DOHH2 (cell line): ENCODE data around the gene CFAP53.

Source experiments
- H3F3A ChIP-seq: fragments of 200-600 bp; sonication (generic), shearing (Covaris generic); 2 replicates; pipeline ENCODE4 v1.6.0; 2016; ENCODE audit warnings: antibody characterized with exemption, mild to moderate bottlenecking; ENCODE audit not compliant: control insufficient read depth, insufficient read depth
- H3K27ac ChIP-seq: fragments of 200-600 bp; sonication (generic); 2 replicates; pipeline ENCODE4 v1.5.1; 2014; ENCODE audit warnings: low read depth, mild to moderate bottlenecking, low read length, moderate library complexity
- H3K27me3 ChIP-seq: fragments of 200-600 bp; sonication (generic); 2 replicates; pipeline ENCODE4 v1.6.1; 2014; ENCODE audit warnings: mild to moderate bottlenecking, low read length, mixed read lengths; ENCODE audit not compliant: control insufficient read depth
- H3K36me3 ChIP-seq: fragments of 200-600 bp; sonication (generic); 2 replicates; pipeline ENCODE4 v1.6.1; 2014; ENCODE audit warnings: mild to moderate bottlenecking, low read length, moderate library complexity, mixed read lengths; ENCODE audit not compliant: control insufficient read depth
- H3K4me1 ChIP-seq: fragments of 200-600 bp; sonication (generic); 2 replicates; pipeline ENCODE4 v1.6.1; 2014; ENCODE audit warnings: mild to moderate bottlenecking, low read length, mixed read lengths; ENCODE audit not compliant: control insufficient read depth
- H3K4me2 ChIP-seq: fragments of 200-600 bp; sonication (generic); 2 replicates; pipeline ENCODE4 v1.6.0; 2014; ENCODE audit warnings: mild to moderate bottlenecking, low read length, moderate library complexity
- H3K4me3 ChIP-seq: fragments of 200-600 bp; sonication (generic); 2 replicates; pipeline ENCODE4 v1.5.1; 2014; ENCODE audit warnings: mild to moderate bottlenecking, low read length, mixed read lengths
- H3K79me2 ChIP-seq: fragments of 200-600 bp; sonication (generic); 2 replicates; pipeline ENCODE4 v1.6.1; 2014; ENCODE audit warnings: mild to moderate bottlenecking, low read length, mixed read lengths; ENCODE audit not compliant: control insufficient read depth
- H3K9me2 ChIP-seq: fragments of 200-600 bp; sonication (generic); replicated peaks from 2 replicates; pipeline ENCODE4 v1.6.1; 2014; ENCODE audit warnings: mild to moderate bottlenecking, low read length, mixed read lengths; ENCODE audit not compliant: control insufficient read depth
- H3K9me3 ChIP-seq: fragments of 200-600 bp; sonication (generic); 2 replicates; pipeline ENCODE4 v1.6.1; 2014; ENCODE audit warnings: antibody characterized with exemption, low read length, mixed read lengths; ENCODE audit not compliant: control insufficient read depth, insufficient read depth
- H4K20me1 ChIP-seq: fragments of 200-600 bp; sonication (generic); 2 replicates; pipeline ENCODE4 v1.6.0; 2014; ENCODE audit warnings: low read depth, mild to moderate bottlenecking, antibody characterized with exemption, low read length, moderate library complexity; ENCODE audit not compliant: control insufficient read depth, insufficient read depth
- EZH2phosphoT487 ChIP-seq: fragments of 200-600 bp; sonication (generic); IDR thresholded peaks from 2 replicates; pipeline ENCODE4 v1.6.1; 2017; ENCODE audit warnings: borderline replicate concordance, mild to moderate bottlenecking, antibody characterized with exemption, low read length, moderate library complexity, mixed read lengths
- TF ChIP-seq, protein P1 (sequence below): fragments of 200-600 bp; sonication (generic); IDR thresholded peaks from one replicate; pipeline ENCODE4 v1.5.1; 2014; ENCODE audit warnings: antibody characterized with exemption, mild to moderate bottlenecking, low read depth, low read length; ENCODE audit not compliant: poor library complexity, severe bottlenecking

The CFAP53 gene

DNA sequence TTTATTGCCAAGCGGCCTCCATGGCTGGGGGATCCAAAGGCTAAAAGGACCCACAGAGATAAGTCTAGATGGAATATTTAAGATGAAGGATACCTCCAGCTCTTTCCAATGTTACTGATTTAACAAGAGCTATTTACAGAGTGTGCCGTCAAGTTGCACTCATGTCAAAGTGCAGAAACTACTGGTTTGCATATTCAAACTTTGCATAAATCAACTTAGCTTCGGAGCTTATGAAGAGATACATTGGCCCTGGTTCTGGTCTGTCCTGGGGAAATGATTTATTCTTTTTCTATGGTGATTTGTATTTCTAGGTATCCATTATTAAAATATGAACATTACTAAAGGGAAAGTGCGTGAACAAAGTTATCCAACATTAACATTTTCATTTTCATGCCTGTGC is 57.0 kb downstream of the CFAP53 start:
- no peaks in the 10 kb centered on the region for H3K9me3 ChIP-seq
- H3K36me3 ChIP-seq = no peaks in the 10 kb centered on the region
- no peaks in the 10 kb centered on the region for H3K4me1 ChIP-seq
- H3K27me3 ChIP-seq = peaks cover 4% of the 10 kb centered on the region; the same call in 1 of the 2 replicates
- no peak overlapping the region for H3K4me2 ChIP-seq
- H3K27ac ChIP-seq = no peak overlapping the region
- H3K9me2 ChIP-seq = no peaks in the 10 kb centered on the region
- TF ChIP-seq, protein P1, sequence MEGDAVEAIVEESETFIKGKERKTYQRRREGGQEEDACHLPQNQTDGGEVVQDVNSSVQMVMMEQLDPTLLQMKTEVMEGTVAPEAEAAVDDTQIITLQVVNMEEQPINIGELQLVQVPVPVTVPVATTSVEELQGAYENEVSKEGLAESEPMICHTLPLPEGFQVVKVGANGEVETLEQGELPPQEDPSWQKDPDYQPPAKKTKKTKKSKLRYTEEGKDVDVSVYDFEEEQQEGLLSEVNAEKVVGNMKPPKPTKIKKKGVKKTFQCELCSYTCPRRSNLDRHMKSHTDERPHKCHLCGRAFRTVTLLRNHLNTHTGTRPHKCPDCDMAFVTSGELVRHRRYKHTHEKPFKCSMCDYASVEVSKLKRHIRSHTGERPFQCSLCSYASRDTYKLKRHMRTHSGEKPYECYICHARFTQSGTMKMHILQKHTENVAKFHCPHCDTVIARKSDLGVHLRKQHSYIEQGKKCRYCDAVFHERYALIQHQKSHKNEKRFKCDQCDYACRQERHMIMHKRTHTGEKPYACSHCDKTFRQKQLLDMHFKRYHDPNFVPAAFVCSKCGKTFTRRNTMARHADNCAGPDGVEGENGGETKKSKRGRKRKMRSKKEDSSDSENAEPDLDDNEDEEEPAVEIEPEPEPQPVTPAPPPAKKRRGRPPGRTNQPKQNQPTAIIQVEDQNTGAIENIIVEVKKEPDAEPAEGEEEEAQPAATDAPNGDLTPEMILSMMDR = no peak
- TF ChIP-seq EZH2phosphoT487 = no peak
- no peaks in the 10 kb centered on the region for H3F3A ChIP-seq
- H4K20me1 ChIP-seq = no peaks in the 10 kb centered on the region
- H3K4me3 ChIP-seq = no peak overlapping the region
- no peaks in the 10 kb centered on the region for H3K79me2 ChIP-seq

DNA sequence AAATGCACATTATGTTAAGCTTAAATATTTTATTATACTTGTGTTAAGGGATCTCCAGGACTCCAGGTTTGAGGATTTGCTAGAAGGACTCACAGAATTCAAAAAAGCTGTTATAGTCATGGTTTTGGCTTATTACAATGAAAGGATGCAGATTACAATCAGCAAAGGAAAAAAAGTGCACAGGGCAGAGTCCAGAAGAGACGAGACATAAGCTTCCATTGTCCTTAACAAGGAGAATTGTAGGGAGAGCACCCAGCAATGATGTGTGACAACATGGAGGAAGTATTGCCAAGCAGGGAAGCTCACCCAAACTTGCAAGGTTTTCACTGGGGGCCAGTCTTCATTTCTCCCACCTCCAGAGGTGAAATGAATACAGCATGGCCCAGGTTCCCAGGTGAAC is 58.6 kb downstream of the CFAP53 start:
- no peaks in the 10 kb centered on the region for H3K9me3 ChIP-seq

DNA sequence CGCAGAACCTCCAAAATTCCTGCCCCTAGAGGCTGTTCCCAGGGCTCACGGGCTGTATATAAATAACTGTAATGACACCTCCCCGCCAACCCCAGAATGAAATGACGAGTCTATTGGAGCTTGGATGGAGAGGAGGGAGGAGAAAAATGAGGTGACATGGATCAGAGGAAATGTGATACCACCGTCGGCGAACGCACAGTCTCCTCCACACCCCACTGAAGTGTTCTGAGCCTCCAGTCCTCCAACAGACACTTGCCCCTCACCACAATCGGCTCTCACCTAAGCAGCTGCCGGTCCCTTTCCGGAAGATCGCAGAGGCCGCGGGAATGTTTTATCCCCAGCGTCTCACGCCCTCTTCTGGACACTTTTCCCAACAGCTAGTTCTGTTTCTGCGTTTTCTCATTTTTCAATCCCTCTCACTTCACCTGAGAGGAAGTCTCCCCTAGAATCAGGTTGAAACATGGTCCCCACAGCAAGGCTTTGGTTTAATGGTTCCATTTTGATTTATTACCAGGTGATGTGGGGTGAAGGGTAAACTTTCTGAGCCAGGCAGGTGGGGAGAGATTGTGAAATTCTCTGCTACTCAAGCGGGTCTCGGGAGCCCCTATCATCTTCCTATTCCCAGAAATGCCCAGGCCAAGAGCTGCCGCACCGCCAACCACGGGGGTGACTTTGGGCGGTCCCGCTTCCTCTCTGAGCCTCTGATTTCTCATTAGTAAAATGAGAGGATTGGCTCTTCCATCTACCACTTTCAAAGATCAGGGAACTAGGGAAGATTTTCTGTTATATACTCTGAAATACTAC is 62.3 kb downstream of the CFAP53 start:
- peak overlapping the region; percentile 26; the same call in 1 of the 2 replicates for H3K4me2 ChIP-seq
- H3K36me3 ChIP-seq = no peaks in the 10 kb centered on the region
- H3K4me1 ChIP-seq = 0 out of 2 replicates have a peak, but pooled peaks cover 3% of the 10 kb centered on the region
- no peaks in the 10 kb centered on the region for H3K9me3 ChIP-seq
- no peaks in the 10 kb centered on the region for H3K9me2 ChIP-seq
- H4K20me1 ChIP-seq = no peaks in the 10 kb centered on the region
- H3K27me3 ChIP-seq = peaks cover 21% of the 10 kb centered on the region
- H3F3A ChIP-seq = no peaks in the 10 kb centered on the region
- no peak overlapping the region for H3K4me3 ChIP-seq
- TF ChIP-seq EZH2phosphoT487 = no peak
- TF ChIP-seq, protein P1 = peak; percentile 55
- H3K27ac ChIP-seq = no peak overlapping the region
- H3K79me2 ChIP-seq = no peaks in the 10 kb centered on the region

More for the DNA sequence above, 58.6 kb downstream of the CFAP53 start:
- Histone ChIP-seq H3K79me2 (no peaks in the 10 kb centered on the region), H3K9me2 (no peaks in the 10 kb centered on the region), H3K4me3 (no peak overlapping the region), H3F3A (no peaks in the 10 kb centered on the region), H3K27me3 (peaks cover 17% of the 10 kb centered on the region), H4K20me1 (no peaks in the 10 kb centered on the region), H3K4me1 (0 out of 2 replicates have a peak, but pooled peaks cover 3% of the 10 kb centered on the region), H3K4me2 (no peak overlapping the region), H3K27ac (no peak overlapping the region), H3K36me3 (no peaks in the 10 kb centered on the region)
- TF ChIP-seq, protein P1 = no peak
- no peak for TF ChIP-seq EZH2phosphoT487
